ENCODE measurements around the gene RFC5. TPM values are rescaled to one million over a fixed set of nuclear protein-coding genes. Genes with fewer than 3 reads are reported as not detected.
A peak's percentile ranks its signal among the peaks of the same experiment; 100 is the strongest.

Gene RFC5
- total RNA-seq, 1 experiment from 2014 or later: 54.6 TPM

- no peak for TF ChIP-seq CTCF (IDR thresholded peaks at IDR 0.05; ENCODE audit: unreplicated experiment)
- no peak overlapping the region for H3K4me3 Mint-ChIP-seq (ENCODE audit: low read depth, unreplicated experiment)
- BruUV-seq (replicated peaks): no TSS peak
- no peaks in the 10 kb centered on the region for H3K27me3 Mint-ChIP-seq (ENCODE audit: unreplicated experiment)
- no peak for DNase-seq
- no peak overlapping the region for H3K27ac Mint-ChIP-seq (ENCODE audit: unreplicated experiment)
- no peaks in the 10 kb centered on the region for H3K4me1 Mint-ChIP-seq (ENCODE audit: low read depth, unreplicated experiment)
- peaks cover 63% of the 10 kb centered on the region for H3K36me3 Mint-ChIP-seq (ENCODE audit: insufficient read depth, unreplicated experiment)
- intact Hi-C loops (cut with micrococcal nuclease; ENCODE audit: unreplicated experiment): no loop called here
- no peaks in the 10 kb centered on the region for H3K9me3 Mint-ChIP-seq (ENCODE audit: low read depth, unreplicated experiment)
- CTCF ChIA-PET: no interaction called here
Observed at GRCh38 chr12:118023301-118023860, 6.9 kb downstream of the RFC5 start.

- Mint-ChIP-seq H3K27ac (ENCODE audit: unreplicated experiment) (peak overlapping the region; percentile 56), H3K4me3 (ENCODE audit: low read depth, unreplicated experiment) (no peak overlapping the region), H3K4me1 (ENCODE audit: low read depth, unreplicated experiment) (no peaks in the 10 kb centered on the region), H3K27me3 (ENCODE audit: unreplicated experiment) (no peaks in the 10 kb centered on the region), H3K9me3 (ENCODE audit: low read depth, unreplicated experiment) (no peaks in the 10 kb centered on the region), H3K36me3 (ENCODE audit: insufficient read depth, unreplicated experiment) (peaks cover 56% of the 10 kb centered on the region)
- CTCF ChIA-PET: no interaction called here
- no peak for TF ChIP-seq CTCF (IDR thresholded peaks at IDR 0.05; ENCODE audit: unreplicated experiment)
- no peak for DNase-seq
- intact Hi-C loops (cut with micrococcal nuclease; ENCODE audit: unreplicated experiment): no loop called here
- no TSS peak for BruUV-seq (replicated peaks)
Observed at GRCh38 chr12:118025168-118025567, 8.7 kb downstream of the RFC5 start.

- Mint-ChIP-seq H3K27me3 (ENCODE audit: unreplicated experiment) (no peaks in the 10 kb centered on the region), H3K36me3 (ENCODE audit: insufficient read depth, unreplicated experiment) (peaks cover 52% of the 10 kb centered on the region)
- BruUV-seq (replicated peaks): no TSS peak
Observed at GRCh38 chr12:118029166-118029565, 12.7 kb downstream of the RFC5 start.

GRCh38 chr12:118032188-118032587 is 15.7 kb downstream of the RFC5 start:
- Mint-ChIP-seq H3K27me3 (ENCODE audit: unreplicated experiment) (no peaks in the 10 kb centered on the region), H3K36me3 (ENCODE audit: insufficient read depth, unreplicated experiment) (peaks cover 58% of the 10 kb centered on the region), H3K9me3 (ENCODE audit: low read depth, unreplicated experiment) (no peaks in the 10 kb centered on the region), H3K27ac (ENCODE audit: unreplicated experiment) (no peak overlapping the region), H3K4me3 (ENCODE audit: low read depth, unreplicated experiment) (no peak overlapping the region), H3K4me1 (ENCODE audit: low read depth, unreplicated experiment) (no peaks in the 10 kb centered on the region)
- BruUV-seq (replicated peaks): no TSS peak
- no peak for TF ChIP-seq CTCF (IDR thresholded peaks at IDR 0.05; ENCODE audit: unreplicated experiment)
- intact Hi-C loops (cut with micrococcal nuclease; ENCODE audit: unreplicated experiment): no loop called here
- no peak for DNase-seq
- CTCF ChIA-PET: no interaction called here

More at GRCh38 chr12:118029166-118029565, 12.7 kb downstream of the RFC5 start:
- Mint-ChIP-seq H3K4me3 (ENCODE audit: low read depth, unreplicated experiment) (no peak overlapping the region), H3K27ac (ENCODE audit: unreplicated experiment) (no peak overlapping the region), H3K4me1 (ENCODE audit: low read depth, unreplicated experiment) (no peaks in the 10 kb centered on the region), H3K9me3 (ENCODE audit: low read depth, unreplicated experiment) (no peaks in the 10 kb centered on the region)
- intact Hi-C loops (cut with micrococcal nuclease; ENCODE audit: unreplicated experiment): no loop called here
- no peak for DNase-seq
- CTCF ChIA-PET: no interaction called here
- no peak for TF ChIP-seq CTCF (IDR thresholded peaks at IDR 0.05; ENCODE audit: unreplicated experiment)

Data from Calu3 (cell line).